SK-N-MC (cell line): ENCODE data around the gene DLG5.

Source experiments
- DNase-seq: peaks from one replicate; pipeline ENCODE4 v3.0.0-alpha.2; 2011; ENCODE audit warnings: low read depth, low spot score
- H3K27ac ChIP-seq: fragments of 200-600 bp; sonication (generic); 2 replicates; pipeline ENCODE4 v1.5.1; 2016; ENCODE audit warnings: mixed run types
- H3K36me3 ChIP-seq: fragments of 200-600 bp; sonication (generic); 2 replicates; pipeline ENCODE4 v1.6.1; 2017; ENCODE audit warnings: antibody characterized with exemption, low read length, mixed read lengths; ENCODE audit not compliant: insufficient read depth
- H3K4me3 ChIP-seq: fragments of 200-600 bp; sonication (generic); 2 replicates; pipeline ENCODE4 v1.5.1; 2016
- H3K9ac ChIP-seq: fragments of 200-600 bp; sonication (generic); 2 replicates; pipeline ENCODE4 v1.8.0; 2017; ENCODE audit warnings: mixed run types, mixed read lengths; ENCODE audit not compliant: insufficient read length
- H3K9me3 ChIP-seq: fragments of 200-600 bp; sonication (generic); 2 replicates; pipeline ENCODE4 v1.6.1; 2017; ENCODE audit warnings: low read depth, mild to moderate bottlenecking, antibody characterized with exemption, low read length, moderate library complexity, mixed read lengths
- EZH2 ChIP-seq: fragments of 200-600 bp; sonication (generic); IDR thresholded peaks from one replicate; pipeline ENCODE4 v1.6.1; 2017; ENCODE audit warnings: antibody characterized with exemption
- FOXP2 ChIP-seq: optimal IDR thresholded peaks from 2 replicates; pipeline ENCODE3; 2011; ENCODE audit warnings: mild to moderate bottlenecking, moderate library complexity; ENCODE audit not compliant: insufficient read depth; ENCODE audit errors: extremely low read length, control extremely low read depth
- POLR2AphosphoS5 ChIP-seq: IDR thresholded peaks from 2 replicates; pipeline ENCODE4 v1.6.1; 2012; ENCODE audit warnings: mild to moderate bottlenecking, low read depth, low read length, borderline replicate concordance

Gene DLG5

DNA sequence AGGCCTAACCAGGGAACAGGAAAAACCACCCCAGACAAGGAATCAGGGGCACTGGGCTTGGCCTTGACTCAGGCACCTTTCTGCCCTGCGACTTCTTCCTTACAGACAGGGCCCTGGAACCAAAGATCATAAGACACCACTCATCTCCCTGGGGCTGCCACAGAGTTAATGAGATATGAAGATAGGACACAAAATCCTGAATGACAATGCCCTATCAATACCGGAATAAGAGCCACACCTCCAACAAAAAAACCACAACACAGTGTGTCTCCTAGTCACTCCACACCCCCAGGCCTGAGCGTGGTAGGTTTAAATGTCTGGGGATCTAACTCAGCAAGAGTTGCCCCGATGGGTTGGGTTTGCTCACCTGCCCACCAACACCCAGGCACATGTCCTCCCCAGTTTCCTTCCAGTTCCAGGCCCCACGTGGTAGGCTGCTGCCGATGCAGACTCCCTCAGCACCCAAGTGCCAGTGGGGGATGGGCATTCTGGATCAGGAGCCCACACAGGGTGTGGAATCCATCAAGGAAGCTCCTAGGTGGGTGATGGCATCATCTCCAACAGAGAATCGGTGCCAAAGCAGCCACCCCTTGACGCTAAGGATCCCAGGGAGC is 3.9 kb downstream of the DLG5 start:
- TF ChIP-seq EZH2 = no peak
- no peak for TF ChIP-seq FOXP2
- TF ChIP-seq POLR2AphosphoS5 = no peak
- Histone ChIP-seq H3K4me3 (no peak overlapping the region), H3K9ac (no peak overlapping the region), H3K9me3 (no peaks in the 10 kb centered on the region), H3K36me3 (no peaks in the 10 kb centered on the region), H3K27ac (no peak overlapping the region)
- no peak for DNase-seq

DNA sequence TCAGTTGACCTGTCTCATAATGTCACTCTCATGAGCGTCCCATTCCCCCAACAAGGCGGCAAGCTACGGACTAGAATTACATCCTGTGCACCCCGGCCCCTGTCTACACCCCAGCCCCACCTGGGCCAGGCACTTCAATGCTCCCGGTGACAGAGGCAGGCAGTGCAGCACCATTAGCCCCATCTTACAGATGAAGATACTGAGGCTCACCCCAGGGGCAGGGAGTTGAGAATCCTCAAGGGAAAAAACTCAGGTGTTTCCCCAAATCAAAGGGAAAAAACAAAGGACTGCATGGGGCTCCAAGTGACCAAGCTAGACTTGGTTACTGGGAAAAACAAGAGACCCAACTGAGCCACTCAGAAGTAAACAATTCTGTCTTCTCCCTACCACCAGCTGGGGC is 4.5 kb downstream of the DLG5 start:
- no peak for DNase-seq

DNA sequence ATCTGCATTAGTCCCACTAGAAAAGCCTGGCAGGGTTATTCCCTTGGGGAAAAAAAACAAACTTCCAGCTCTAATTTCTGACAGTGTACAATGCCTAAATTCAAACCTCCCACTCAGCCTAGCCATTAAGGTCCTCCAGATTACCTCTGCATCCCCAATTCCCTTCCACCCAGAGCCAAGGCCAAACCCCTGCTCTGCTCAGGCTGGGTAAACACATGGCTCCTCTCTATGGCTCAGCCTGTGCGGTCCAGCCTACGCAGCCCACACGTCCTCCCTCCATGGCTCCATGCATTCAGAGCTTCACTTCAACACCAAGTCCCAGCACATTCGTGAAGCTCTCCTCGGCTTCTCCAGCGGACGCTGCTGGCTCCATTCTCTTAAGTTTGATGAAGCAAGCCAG is 5.2 kb downstream of the DLG5 start:
- no peaks in the 10 kb centered on the region for H3K9me3 ChIP-seq
- no peak overlapping the region for H3K4me3 ChIP-seq
- H3K9ac ChIP-seq = no peak overlapping the region
- H3K27ac ChIP-seq = no peak overlapping the region
- no peak for DNase-seq
- no peaks in the 10 kb centered on the region for H3K36me3 ChIP-seq
- no peak for TF ChIP-seq POLR2AphosphoS5
- no peak for TF ChIP-seq FOXP2
- no peak for TF ChIP-seq EZH2

More for the DNA sequence above, 4.5 kb downstream of the DLG5 start:
- TF ChIP-seq FOXP2 = no peak
- no peak for TF ChIP-seq POLR2AphosphoS5
- TF ChIP-seq EZH2 = no peak
- Histone ChIP-seq H3K27ac (no peak overlapping the region), H3K9me3 (no peaks in the 10 kb centered on the region), H3K36me3 (no peaks in the 10 kb centered on the region), H3K9ac (no peak overlapping the region), H3K4me3 (no peak overlapping the region)

DNA sequence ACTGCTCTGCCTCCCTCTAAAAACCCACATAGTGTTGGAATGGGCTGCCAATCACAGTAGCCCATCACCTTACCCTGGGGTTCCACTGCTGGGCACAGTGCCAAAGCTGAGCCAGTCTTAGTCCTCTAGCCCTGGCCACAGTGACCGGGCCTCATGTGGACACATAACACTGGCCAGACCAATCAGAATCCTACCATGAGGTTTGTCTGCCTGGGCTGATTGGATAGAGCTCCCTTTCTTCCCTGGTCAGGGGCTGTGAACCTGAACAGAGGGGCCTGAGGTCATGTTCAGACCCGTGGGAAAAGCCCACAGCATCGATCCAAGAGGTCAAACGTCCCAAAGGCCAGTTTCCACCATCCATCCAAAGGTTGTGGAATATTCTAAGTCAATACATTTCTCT is 6.1 kb downstream of the DLG5 start:
- Histone ChIP-seq H3K27ac (no peak overlapping the region), H3K9ac (no peak overlapping the region), H3K36me3 (no peaks in the 10 kb centered on the region), H3K9me3 (no peaks in the 10 kb centered on the region), H3K4me3 (no peak overlapping the region)
- TF ChIP-seq EZH2 (no peak), FOXP2 (no peak), POLR2AphosphoS5 (no peak)
- DNase-seq = no peak

DNA sequence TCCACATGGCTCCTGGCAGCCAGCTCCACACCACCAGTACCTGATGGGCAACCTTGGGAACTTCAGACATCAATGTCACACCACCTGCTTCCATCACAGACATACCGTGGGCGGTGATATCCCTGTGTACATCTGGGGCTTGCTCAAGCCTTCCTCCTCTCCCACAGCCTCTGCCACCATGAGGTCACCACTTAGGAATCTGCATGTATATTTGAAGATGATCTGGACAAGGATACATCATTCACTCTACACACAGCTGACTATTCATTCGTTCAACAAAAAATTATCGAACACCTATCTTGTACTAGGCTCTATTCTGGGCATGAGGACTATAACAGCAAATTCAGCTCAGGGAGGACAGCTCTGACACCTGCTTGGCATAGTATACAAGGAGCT is 6.8 kb downstream of the DLG5 start:
- Histone ChIP-seq H3K4me3 (no peak overlapping the region), H3K27ac (no peak overlapping the region), H3K9ac (no peak overlapping the region), H3K36me3 (no peaks in the 10 kb centered on the region), H3K9me3 (no peaks in the 10 kb centered on the region)
- no peak for DNase-seq
- TF ChIP-seq FOXP2 = no peak
- no peak for TF ChIP-seq POLR2AphosphoS5
- no peak for TF ChIP-seq EZH2

DNA sequence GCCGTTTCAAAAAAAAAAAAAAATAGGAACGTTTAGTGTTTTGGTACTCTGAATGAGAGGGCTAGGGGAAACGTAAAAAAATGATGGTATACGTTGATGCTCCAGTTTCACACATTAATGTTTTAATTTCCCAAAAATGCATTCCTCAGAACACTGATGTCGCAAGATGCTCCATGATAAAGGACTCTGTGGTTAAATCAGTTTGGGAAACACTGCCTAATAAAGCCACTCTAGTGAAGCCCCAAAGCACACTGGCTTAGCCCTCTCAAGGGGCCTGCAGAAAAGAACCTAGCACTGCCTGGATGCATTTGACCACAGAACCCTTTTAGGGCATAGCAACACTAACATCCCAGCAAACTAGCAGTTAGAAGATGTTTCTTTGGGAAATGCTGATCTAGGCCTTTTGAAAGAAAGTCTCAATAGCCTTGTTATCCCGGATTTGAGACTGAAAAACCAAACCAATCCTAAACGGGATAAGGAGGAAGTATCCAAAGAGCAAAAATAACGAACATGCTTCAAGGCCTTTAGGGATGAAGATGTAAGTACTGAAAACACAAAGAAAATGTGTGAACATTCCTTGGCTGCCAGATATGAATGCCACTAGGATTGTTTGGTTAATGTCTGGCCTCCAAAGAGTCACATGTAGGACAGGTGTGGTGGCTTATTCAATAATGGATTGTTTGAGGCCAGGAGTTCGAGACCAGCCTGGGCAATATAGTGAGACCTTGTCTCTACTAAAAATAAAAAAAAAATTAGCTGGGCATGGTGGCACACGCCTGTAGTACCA is 11.0 kb downstream of the DLG5 start:
- H3K4me3 ChIP-seq = no peak overlapping the region
- H3K36me3 ChIP-seq = no peaks in the 10 kb centered on the region
- H3K27ac ChIP-seq = no peak overlapping the region
- H3K9ac ChIP-seq = no peak overlapping the region
- no peaks in the 10 kb centered on the region for H3K9me3 ChIP-seq
- no peak for DNase-seq
- no peak for TF ChIP-seq POLR2AphosphoS5
- no peak for TF ChIP-seq FOXP2

DNA sequence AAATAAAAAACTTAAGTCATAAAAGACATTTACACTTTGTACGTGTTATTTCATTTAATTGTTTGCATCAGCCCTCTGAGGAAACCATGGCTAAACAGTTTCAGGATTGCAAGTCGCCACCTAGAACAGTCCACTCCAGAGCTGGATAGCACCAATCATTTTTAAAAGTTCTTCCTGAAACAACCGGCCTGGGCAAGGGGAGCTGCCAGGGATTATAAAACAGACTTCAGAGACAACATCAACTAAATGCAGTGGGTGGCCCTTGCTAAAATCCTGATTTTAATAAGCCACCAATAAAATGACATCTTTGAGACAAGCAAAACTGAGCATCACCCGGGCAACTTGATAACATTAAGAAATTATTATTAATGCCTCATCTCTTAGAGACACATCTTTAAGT is 13.5 kb downstream of the DLG5 start:
- H3K4me3 ChIP-seq = no peak overlapping the region
- no peak for TF ChIP-seq FOXP2
- TF ChIP-seq EZH2 = no peak
- TF ChIP-seq POLR2AphosphoS5 = no peak
- no peaks in the 10 kb centered on the region for H3K36me3 ChIP-seq
- H3K27ac ChIP-seq = no peak overlapping the region
- H3K9me3 ChIP-seq = no peaks in the 10 kb centered on the region
- no peak for DNase-seq
- H3K9ac ChIP-seq = no peak overlapping the region

DNA sequence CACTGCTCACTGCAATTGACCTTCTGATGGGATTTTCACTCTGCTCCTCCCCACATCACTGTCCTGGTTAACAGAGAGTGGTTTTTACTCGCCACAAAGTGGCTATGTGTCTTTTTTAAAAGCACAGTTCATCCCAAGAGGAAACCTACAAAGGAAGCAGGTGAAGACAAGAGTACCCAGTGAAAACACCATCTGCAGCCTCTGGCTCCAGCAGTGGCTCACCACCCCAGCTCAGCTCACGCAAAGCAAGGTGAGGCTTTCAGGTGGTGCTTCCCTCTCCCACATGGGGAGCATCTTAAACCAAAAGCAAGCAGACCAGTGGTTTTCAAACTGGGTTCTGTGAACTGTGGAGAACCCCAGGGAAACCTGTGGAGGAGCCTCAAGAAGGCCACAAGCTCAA is 14.0 kb downstream of the DLG5 start:
- Histone ChIP-seq H3K4me3 (no peak overlapping the region), H3K36me3 (no peaks in the 10 kb centered on the region), H3K9me3 (no peaks in the 10 kb centered on the region), H3K27ac (no peak overlapping the region), H3K9ac (no peak overlapping the region)
- DNase-seq = no peak
- TF ChIP-seq EZH2 (no peak), FOXP2 (no peak), POLR2AphosphoS5 (no peak)
